Sigmoid colon (tissue), 4 donors: Measurements from ENCODE around the gene ATP9A.
A peak's percentile ranks its signal among the peaks of the same experiment; 100 is the strongest.

Experiments
- EP300 ChIP-seq, 4 donors: sonication (generic); formaldehyde crosslinking; IDR thresholded peaks; one replicate each; pipeline ENCODE4 v1.6.1; 2017; ENCODE audit warnings: antibody characterized with exemption in 4 of 4
- POLR2A ChIP-seq, 2 donors: fragments of 450-650 bp; IDR thresholded peaks; one replicate each; pipeline ENCODE4 v1.6.1; 2016; ENCODE audit warnings: antibody characterized with exemption in 2 of 2, mild to moderate bottlenecking in 2 of 2, moderate library complexity in 2 of 2
- POLR2AphosphoS5 ChIP-seq, 4 donors: sonication (generic); formaldehyde crosslinking; IDR thresholded peaks; one replicate each; pipeline ENCODE4 v1.6.1; 2017; ENCODE audit warnings: antibody characterized with exemption in 4 of 4
- TF ChIP-seq, protein P1 (sequence below), 4 experiments: fragments of 450-650 bp in 3 of 4; fragments of 200-600 bp in 1 of 4; IDR thresholded peaks; one replicate each; pipeline ENCODE4 v1.5.1; 2016 to 2019; ENCODE audit warnings: antibody characterized with exemption in 4 of 4, mild to moderate bottlenecking in 3 of 4, moderate library complexity in 2 of 4

- TF ChIP-seq, protein P1, sequence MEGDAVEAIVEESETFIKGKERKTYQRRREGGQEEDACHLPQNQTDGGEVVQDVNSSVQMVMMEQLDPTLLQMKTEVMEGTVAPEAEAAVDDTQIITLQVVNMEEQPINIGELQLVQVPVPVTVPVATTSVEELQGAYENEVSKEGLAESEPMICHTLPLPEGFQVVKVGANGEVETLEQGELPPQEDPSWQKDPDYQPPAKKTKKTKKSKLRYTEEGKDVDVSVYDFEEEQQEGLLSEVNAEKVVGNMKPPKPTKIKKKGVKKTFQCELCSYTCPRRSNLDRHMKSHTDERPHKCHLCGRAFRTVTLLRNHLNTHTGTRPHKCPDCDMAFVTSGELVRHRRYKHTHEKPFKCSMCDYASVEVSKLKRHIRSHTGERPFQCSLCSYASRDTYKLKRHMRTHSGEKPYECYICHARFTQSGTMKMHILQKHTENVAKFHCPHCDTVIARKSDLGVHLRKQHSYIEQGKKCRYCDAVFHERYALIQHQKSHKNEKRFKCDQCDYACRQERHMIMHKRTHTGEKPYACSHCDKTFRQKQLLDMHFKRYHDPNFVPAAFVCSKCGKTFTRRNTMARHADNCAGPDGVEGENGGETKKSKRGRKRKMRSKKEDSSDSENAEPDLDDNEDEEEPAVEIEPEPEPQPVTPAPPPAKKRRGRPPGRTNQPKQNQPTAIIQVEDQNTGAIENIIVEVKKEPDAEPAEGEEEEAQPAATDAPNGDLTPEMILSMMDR (IDR thresholded peaks at IDR 0.05): no peak
- TF ChIP-seq EP300 (IDR thresholded peaks at IDR 0.05) (no peak), POLR2AphosphoS5 (IDR thresholded peaks at IDR 0.05) (peak in 2 of 4 donors; percentile 16 to 33), POLR2A (IDR thresholded peaks at IDR 0.05) (no peak)
Observed at GRCh38 chr20:51614687-51615086, 153.5 kb downstream of the ATP9A start.
